Measurements from ENCODE around the gene BABAM1.

DNA sequence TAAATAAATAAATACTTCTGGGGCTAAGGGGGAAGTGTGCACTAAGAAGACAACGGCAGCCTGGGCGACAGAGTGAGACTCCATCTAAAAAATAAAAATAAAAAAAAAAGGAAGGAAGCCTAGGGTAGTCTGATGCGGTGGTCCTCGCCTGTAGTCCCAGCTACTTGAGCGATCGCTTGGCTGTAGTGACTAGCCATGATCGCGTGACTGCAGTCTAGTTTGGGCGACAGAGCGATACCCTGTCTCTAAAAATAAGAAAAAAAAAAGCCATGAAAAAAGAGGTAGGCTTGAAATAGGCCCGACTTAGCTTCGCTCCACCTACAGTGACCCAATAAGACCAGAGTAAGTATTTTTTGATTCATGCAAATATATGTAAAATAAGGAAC is 661 bp upstream of the BABAM1 start:
- no peak for TF ChIP-seq EZH2 (IDR thresholded peaks at IDR 0.05; ENCODE audit: insufficient read depth, poor library complexity, severe bottlenecking)
- no peak for TF ChIP-seq EZH2phosphoT487 (IDR thresholded peaks at IDR 0.05; ENCODE audit: insufficient read depth, low read depth)
